Activated T-cell treated with anti-CD3 and anti-CD28 coated beads, Interleukin-2, amount 50 U/mL, for 24 hours (primary cell): ENCODE results near the gene DTWD1.
"Not testable (repeated sequence)": the region's sequence is repeated elsewhere in the genome, so short reads cannot be mapped to it uniquely, and the experiment has no call there.

Experiments
- DNase-seq: peaks from one replicate; pipeline ENCODE4 v3.0.0-alpha.2; 2020
- H3K27ac Mint-ChIP-seq: 2 replicates; pipeline ENCODE4 v1.8.0; 2020; ENCODE audit warnings: mild to moderate bottlenecking, mixed read lengths
- H3K27me3 Mint-ChIP-seq: 2 replicates; pipeline ENCODE4 v1.8.0; 2020; ENCODE audit warnings: mixed read lengths
- H3K36me3 Mint-ChIP-seq: 2 replicates; pipeline ENCODE4 v1.8.0; 2020; ENCODE audit warnings: low read depth, mixed read lengths
- H3K4me1 Mint-ChIP-seq: 2 replicates; pipeline ENCODE4 v1.8.0; 2020; ENCODE audit warnings: low read depth, mixed read lengths
- H3K4me3 Mint-ChIP-seq: 2 replicates; pipeline ENCODE4 v1.8.0; 2020; ENCODE audit warnings: mild to moderate bottlenecking, moderate library complexity, mixed read lengths
- H3K9me3 Mint-ChIP-seq: 2 replicates; pipeline ENCODE4 v1.8.0; 2020; ENCODE audit warnings: mixed read lengths

The DTWD1 gene

GRCh38 chr15:49624056-49624455, 3.2 kb downstream of the DTWD1 start:
- Mint-ChIP-seq H3K4me1 (peaks cover 42% of the 10 kb centered on the region), H3K36me3 (peaks cover 63% of the 10 kb centered on the region), H3K4me3 (no peak overlapping the region), H3K27me3 (no peaks in the 10 kb centered on the region), H3K27ac (no peak overlapping the region), H3K9me3 (peaks cover 11% of the 10 kb centered on the region)
- no peak for DNase-seq

- H3K4me3 Mint-ChIP-seq, result no peak overlapping the region
- DNase-seq, result no peak
- peaks cover 72% of the 10 kb centered on the region for H3K36me3 Mint-ChIP-seq
- no peak overlapping the region for H3K27ac Mint-ChIP-seq
- H3K27me3 Mint-ChIP-seq, result no peaks in the 10 kb centered on the region
- H3K4me1 Mint-ChIP-seq, result peaks cover 29% of the 10 kb centered on the region
- peaks cover 11% of the 10 kb centered on the region for H3K9me3 Mint-ChIP-seq
Measured at GRCh38 chr15:49625460-49626036, 4.7 kb downstream of the DTWD1 start.

- no peak overlapping the region for H3K4me3 Mint-ChIP-seq
- H3K27me3 Mint-ChIP-seq, result no peaks in the 10 kb centered on the region
- no peak overlapping the region for H3K27ac Mint-ChIP-seq
- H3K4me1 Mint-ChIP-seq, result peaks cover 18% of the 10 kb centered on the region
- DNase-seq, result no peak
- peaks cover 11% of the 10 kb centered on the region for H3K9me3 Mint-ChIP-seq
- H3K36me3 Mint-ChIP-seq, result peaks cover 71% of the 10 kb centered on the region
Measured at GRCh38 chr15:49627407-49627877, 6.6 kb downstream of the DTWD1 start.

- no peak for DNase-seq
- Mint-ChIP-seq H3K36me3 (peaks cover 74% of the 10 kb centered on the region), H3K4me3 (no peak overlapping the region), H3K27ac (no peak overlapping the region), H3K9me3 (peaks cover 10% of the 10 kb centered on the region), H3K4me1 (peaks cover 9% of the 10 kb centered on the region), H3K27me3 (no peaks in the 10 kb centered on the region)
Measured at GRCh38 chr15:49628379-49628778, 7.5 kb downstream of the DTWD1 start.

- H3K9me3 Mint-ChIP-seq, result no peaks in the 10 kb centered on the region
Measured at GRCh38 chr15:49637857-49638256, 17.0 kb downstream of the DTWD1 start.

GRCh38 chr15:49644364-49644794, 23.5 kb downstream of the DTWD1 start:
- Mint-ChIP-seq H3K4me1 (no peaks in the 10 kb centered on the region), H3K36me3 (peaks cover 34% of the 10 kb centered on the region), H3K27ac (no peak overlapping the region), H3K4me3 (no peak overlapping the region), H3K9me3 (no peaks in the 10 kb centered on the region), H3K27me3 (no peaks in the 10 kb centered on the region)
- no peak for DNase-seq

More at GRCh38 chr15:49637857-49638256, 17.0 kb downstream of the DTWD1 start:
- H3K27ac Mint-ChIP-seq, result no peak overlapping the region
- no peak overlapping the region for H3K4me3 Mint-ChIP-seq
- peaks cover 62% of the 10 kb centered on the region for H3K36me3 Mint-ChIP-seq
- no peaks in the 10 kb centered on the region for H3K4me1 Mint-ChIP-seq
- DNase-seq, result no peak
- no peaks in the 10 kb centered on the region for H3K27me3 Mint-ChIP-seq

- no peak overlapping the region for H3K27ac Mint-ChIP-seq
- no peak overlapping the region for H3K4me3 Mint-ChIP-seq
- no peaks in the 10 kb centered on the region for H3K9me3 Mint-ChIP-seq
- H3K27me3 Mint-ChIP-seq, result no peaks in the 10 kb centered on the region
- peaks cover 34% of the 10 kb centered on the region for H3K36me3 Mint-ChIP-seq
- DNase-seq, result no peak
- H3K4me1 Mint-ChIP-seq, result no peaks in the 10 kb centered on the region
Measured at GRCh38 chr15:49645277-49645676, 24.4 kb downstream of the DTWD1 start.

- DNase-seq, result no peak
- Mint-ChIP-seq H3K27ac (no peak overlapping the region), H3K4me3 (no peak overlapping the region), H3K27me3 (no peaks in the 10 kb centered on the region), H3K4me1 (no peaks in the 10 kb centered on the region), H3K36me3 (peaks cover 30% of the 10 kb centered on the region), H3K9me3 (no peaks in the 10 kb centered on the region)
Measured at GRCh38 chr15:49645941-49646340, 25.1 kb downstream of the DTWD1 start.

GRCh38 chr15:49646891-49647290, 26.0 kb downstream of the DTWD1 start:
- no peak for DNase-seq
- Mint-ChIP-seq H3K4me1 (no peaks in the 10 kb centered on the region), H3K27me3 (no peaks in the 10 kb centered on the region), H3K4me3 (no peak overlapping the region), H3K9me3 (no peaks in the 10 kb centered on the region), H3K27ac (no peak overlapping the region), H3K36me3 (peaks cover 24% of the 10 kb centered on the region)

GRCh38 chr15:49649987-49650386, 29.1 kb downstream of the DTWD1 start:
- no peaks in the 10 kb centered on the region for H3K4me1 Mint-ChIP-seq

GRCh38 chr15:49650676-49651075, 29.8 kb downstream of the DTWD1 start:
- H3K9me3 Mint-ChIP-seq, result peaks cover 16% of the 10 kb centered on the region
- H3K4me1 Mint-ChIP-seq, result no peaks in the 10 kb centered on the region
- no peak overlapping the region for H3K27ac Mint-ChIP-seq
- no peak for DNase-seq
- no peaks in the 10 kb centered on the region for H3K27me3 Mint-ChIP-seq
- H3K36me3 Mint-ChIP-seq, result peaks cover 3% of the 10 kb centered on the region
- H3K4me3 Mint-ChIP-seq, result no peak overlapping the region

More at GRCh38 chr15:49649987-49650386, 29.1 kb downstream of the DTWD1 start:
- H3K36me3 Mint-ChIP-seq, result peaks cover 8% of the 10 kb centered on the region
- H3K27me3 Mint-ChIP-seq, result no peaks in the 10 kb centered on the region
- H3K4me3 Mint-ChIP-seq, result no peak overlapping the region
- H3K9me3 Mint-ChIP-seq, result peaks cover 16% of the 10 kb centered on the region
- no peak overlapping the region for H3K27ac Mint-ChIP-seq
- DNase-seq, result no peak

GRCh38 chr15:49652922-49653321, 32.1 kb downstream of the DTWD1 start:
- Mint-ChIP-seq H3K27me3 (peaks cover 5% of the 10 kb centered on the region), H3K27ac (no peak overlapping the region), H3K4me3 (no peak overlapping the region), H3K9me3 (peaks cover 17% of the 10 kb centered on the region), H3K36me3 (no peaks in the 10 kb centered on the region), H3K4me1 (no peaks in the 10 kb centered on the region)
- DNase-seq, result no peak

GRCh38 chr15:49656734-49657133, 35.9 kb downstream of the DTWD1 start:
- Mint-ChIP-seq H3K27ac (no peak overlapping the region), H3K36me3 (no peaks in the 10 kb centered on the region), H3K9me3 (peaks cover 22% of the 10 kb centered on the region), H3K27me3 (peaks cover 24% of the 10 kb centered on the region), H3K4me3 (no peak overlapping the region), H3K4me1 (no peaks in the 10 kb centered on the region)
- DNase-seq, result no peak

GRCh38 chr15:49664716-49665115, 43.9 kb downstream of the DTWD1 start:
- DNase-seq, result no peak
- H3K9me3 Mint-ChIP-seq, result no peaks in the 10 kb centered on the region
- no peak overlapping the region for H3K27ac Mint-ChIP-seq
- H3K4me3 Mint-ChIP-seq, result no peak overlapping the region
- H3K4me1 Mint-ChIP-seq, result no peaks in the 10 kb centered on the region
- no peaks in the 10 kb centered on the region for H3K36me3 Mint-ChIP-seq
- peaks cover 19% of the 10 kb centered on the region for H3K27me3 Mint-ChIP-seq

- H3K4me1 Mint-ChIP-seq, DNase-seq, H3K9me3 Mint-ChIP-seq, H3K27me3 Mint-ChIP-seq, H3K27ac Mint-ChIP-seq, H3K36me3 Mint-ChIP-seq, H3K4me3 Mint-ChIP-seq: not testable (repeated sequence)
Measured at GRCh38 chr15:49666486-49666885, 45.6 kb downstream of the DTWD1 start.

GRCh38 chr15:49669288-49669687, 48.4 kb downstream of the DTWD1 start:
- H3K27ac Mint-ChIP-seq, result no peak overlapping the region
- H3K4me1 Mint-ChIP-seq, result no peaks in the 10 kb centered on the region
- no peaks in the 10 kb centered on the region for H3K36me3 Mint-ChIP-seq
- peaks cover 9% of the 10 kb centered on the region for H3K27me3 Mint-ChIP-seq
- no peak for DNase-seq
- H3K9me3 Mint-ChIP-seq, result no peaks in the 10 kb centered on the region
- H3K4me3 Mint-ChIP-seq, result no peak overlapping the region
